Measurements from ENCODE around the gene CFAP99. TPM values are rescaled to one million over a fixed set of nuclear protein-coding genes. Genes with fewer than 3 reads are reported as not detected.

Gene CFAP99
- total and polyA plus RNA-seq, 2 experiments from 2014 or later = not detected

- TF ChIP-seq POLR2AphosphoS5 (IDR thresholded peaks at IDR 0.05; ENCODE audit: low read depth) (no peak), STAT1 (IDR thresholded peaks at IDR 0.05; ENCODE audit: unreplicated experiment) (no peak), EZH2phosphoT487 (IDR thresholded peaks at IDR 0.05; ENCODE audit: unreplicated experiment) (no peak), NANOG (IDR thresholded peaks at IDR 0.05; ENCODE audit: borderline replicate concordance) (no peak), CTCF (conservative IDR thresholded peaks at IDR 0.05; ENCODE audit: low read depth in 2 of 2) (no peak), REST (IDR thresholded peaks at IDR 0.05; ENCODE audit: unreplicated experiment) (no peak), ZNF114 (CRISPR knock-in tag; IDR thresholded peaks at IDR 0.05) (no peak), ETS1 (IDR thresholded peaks at IDR 0.05) (no peak)
Observed at GRCh38 chr4:2371765-2372487, 46.8 kb upstream of the CFAP99 start (continued).

GRCh38 chr4:2372488-2373030 lies 46.2 kb upstream of the CFAP99 start:
- H2AFZ ChIP-seq = no peak overlapping the region
- Mint-ChIP-seq H3K36me3 (ENCODE audit: low read depth) (peaks cover 10% of the 10 kb centered on the region), H3K27ac (no peak overlapping the region), H3K9me3 (peaks cover 21% of the 10 kb centered on the region), H3K27me3 (ENCODE audit: insufficient read depth, low read depth, poor library complexity) (peaks cover 1% of the 10 kb centered on the region), H3K4me1 (peaks cover under 1% of the 10 kb centered on the region; the same call in 2 of the 3 replicates), H3K4me3 (no peak overlapping the region)
- no peaks in the 10 kb centered on the region for H4K20me1 ChIP-seq (replicated peaks; ENCODE audit: insufficient read depth)
- no peak for DNase-seq (ENCODE audit: low spot score)
- H3K36me3 ChIP-seq (ENCODE audit: insufficient read depth) = no peaks in the 10 kb centered on the region
- no peaks in the 10 kb centered on the region for H3F3A ChIP-seq (replicated peaks; ENCODE audit: low read depth)
- H3K9me2 ChIP-seq (ENCODE audit: insufficient read depth) = no peaks in the 10 kb centered on the region
- H3K27me3 ChIP-seq (ENCODE audit: insufficient read depth) = no peaks in the 10 kb centered on the region
- H3K79me2 ChIP-seq (replicated peaks; ENCODE audit: insufficient read depth) = no peaks in the 10 kb centered on the region
- ATAC-seq = no peak
- no peaks in the 10 kb centered on the region for H3K4me1 ChIP-seq (ENCODE audit: insufficient read depth)
- H3K27ac ChIP-seq (ENCODE audit: low read depth) = no peak overlapping the region
- no peak overlapping the region for H3K4me2 ChIP-seq
- H3K4me3 ChIP-seq = no peak overlapping the region
- no peak for TF ChIP-seq EZH2phosphoT487 (IDR thresholded peaks at IDR 0.05; ENCODE audit: unreplicated experiment)
- no peak for TF ChIP-seq EZH2 (IDR thresholded peaks at IDR 0.05; ENCODE audit: low read depth, unreplicated experiment)
- no peak for TF ChIP-seq CREB1 (CRISPR knock-in tag; IDR thresholded peaks at IDR 0.05; ENCODE audit: low read depth)
- TF ChIP-seq CTCF (conservative IDR thresholded peaks at IDR 0.05; ENCODE audit: low read depth in 2 of 2) = no peak
- TF ChIP-seq NANOG (IDR thresholded peaks at IDR 0.05; ENCODE audit: borderline replicate concordance) = no peak
- no peak for TF ChIP-seq JUNB (IDR thresholded peaks at IDR 0.05; ENCODE audit: unreplicated experiment)
- TF ChIP-seq POLR2AphosphoS5 (IDR thresholded peaks at IDR 0.05; ENCODE audit: low read depth) = no peak
- TF ChIP-seq ZNF331 (CRISPR knock-in tag; IDR thresholded peaks at IDR 0.05; ENCODE audit: low read depth) = no peak
- TF ChIP-seq STAT1 (IDR thresholded peaks at IDR 0.05; ENCODE audit: unreplicated experiment) = no peak
- no peak for TF ChIP-seq ZNF114 (CRISPR knock-in tag; IDR thresholded peaks at IDR 0.05)
- no peak for TF ChIP-seq REST (IDR thresholded peaks at IDR 0.05; ENCODE audit: unreplicated experiment)

Data from GM23338 (cell line).